PC-9 (cell line): ENCODE data around the gene FHDC1. TPM values are rescaled to one million over a fixed set of nuclear protein-coding genes. Genes with fewer than 3 reads are reported as not detected.

ENCODE experiments used
- BruUV-seq: library from RNA; stranded (reverse); fragments of 400-500 nt; replicated peaks from 2 replicates; lab custom pipeline; 2021; lab: Mats Ljungman, UMichigan
- CTCF ChIA-PET: fragments of 300-600 bp; sonication (Branson Sonifier 250); formaldehyde crosslinking; loops from one replicate; lab custom pipeline; 2022; ENCODE audit warnings: antibody characterized with exemption; lab: Charles Lee
- POLR2A ChIA-PET: fragments of 300-600 bp; sonication (Branson Sonifier 250); formaldehyde crosslinking; loops from one replicate; lab custom pipeline; 2022; ENCODE audit warnings: antibody characterized with exemption; ENCODE audit not compliant: unreplicated experiment; lab: Charles Lee
- DNase-seq, 2 experiments: peaks; one replicate each; pipeline versions ENCODE4 v3.0.0 to v3.0.0-alpha.2; 2015 to 2022; ENCODE audit warnings: mixed read lengths in 1 of 2
- H2AFZ ChIP-seq: fragments of 200-600 bp; sonication (generic); 2 replicates; pipeline ENCODE4 v1.8.1; 2017; ENCODE audit warnings: antibody characterized with exemption
- H3F3A ChIP-seq: fragments of 200-600 bp; sonication (generic); 2 replicates; pipeline ENCODE4 v1.8.1; 2017; ENCODE audit warnings: antibody characterized with exemption, mild to moderate bottlenecking, low read depth; ENCODE audit not compliant: insufficient read depth
- H3K27ac ChIP-seq: fragments of 200-600 bp; sonication (generic); 2 replicates; pipeline ENCODE4 v1.6.1; 2016; ENCODE audit warnings: mixed run types
- H3K27me3 ChIP-seq: fragments of 200-600 bp; sonication (generic); 2 replicates; pipeline ENCODE4 v1.6.1; 2016; ENCODE audit warnings: low read depth, mixed run types; ENCODE audit not compliant: insufficient read depth
- H3K36me3 ChIP-seq: fragments of 200-600 bp; sonication (generic); 2 replicates; pipeline ENCODE4 v1.6.1; 2016; ENCODE audit warnings: low read depth, mixed run types
- H3K4me1 ChIP-seq: fragments of 200-600 bp; sonication (generic); replicated peaks from 2 replicates; pipeline ENCODE4 v1.6.1; 2016; ENCODE audit warnings: mixed run types; ENCODE audit not compliant: insufficient read depth
- H3K4me2 ChIP-seq: fragments of 200-600 bp; sonication (generic); 2 replicates; pipeline ENCODE4 v1.6.1; 2017; ENCODE audit warnings: mixed run types
- H3K4me3 ChIP-seq: fragments of 200-600 bp; sonication (generic); 2 replicates; pipeline ENCODE4 v1.6.1; 2016; ENCODE audit warnings: mixed run types
- H3K79me2 ChIP-seq: fragments of 200-600 bp; sonication (generic); 2 replicates; pipeline ENCODE4 v1.6.1; 2017; ENCODE audit warnings: low read depth, mixed run types
- H3K9me2 ChIP-seq: fragments of 200-600 bp; sonication (generic); 2 replicates; pipeline ENCODE4 v1.8.1; 2017; ENCODE audit warnings: mild to moderate bottlenecking; ENCODE audit not compliant: insufficient read depth
- H3K9me3 ChIP-seq: fragments of 200-600 bp; sonication (generic); 2 replicates; pipeline ENCODE4 v1.8.1; 2016; ENCODE audit warnings: low read depth; ENCODE audit not compliant: insufficient read depth
- H4K20me1 ChIP-seq: fragments of 200-600 bp; sonication (generic); 2 replicates; pipeline ENCODE4 v1.8.1; 2017; ENCODE audit not compliant: insufficient read depth
- CTCF ChIP-seq: fragments of 200-600 bp; sonication (generic); conservative IDR thresholded peaks from 2 replicates; pipeline ENCODE4 v1.6.1; 2017; ENCODE audit warnings: mixed run types, antibody characterized with exemption, mild to moderate bottlenecking, moderate library complexity
- EZH2 ChIP-seq: fragments of 200-600 bp; sonication (generic); IDR thresholded peaks from 2 replicates; pipeline ENCODE4 v1.8.0; 2017; ENCODE audit warnings: antibody characterized with exemption, low read depth
- intact Hi-C: fragments of 100-400 bp; cut with micrococcal nuclease; formaldehyde crosslinking; loops from one replicate; pipeline ENCODE4 v1.10.0; 2022; ENCODE audit not compliant: unreplicated experiment
- total RNA-seq: library from RNA; stranded (reverse); gene quantifications from 2 replicates; pipeline ENCODE4 v1.2.3, GENCODE V29; 2021

The FHDC1 gene
- total RNA-seq, 1 experiment from 2014 or later = 17.4 TPM

GRCh38 chr4:152917543-152918395 is 18.4 kb upstream of the FHDC1 start:
- Histone ChIP-seq H3K36me3 (no peaks in the 10 kb centered on the region), H3K9me2 (no peaks in the 10 kb centered on the region), H2AFZ (no peak overlapping the region), H3K4me3 (no peak overlapping the region), H3F3A (no peaks in the 10 kb centered on the region), H4K20me1 (no peaks in the 10 kb centered on the region), H3K27me3 (no peaks in the 10 kb centered on the region), H3K9me3 (peaks cover 9% of the 10 kb centered on the region), H3K4me1 (no peaks in the 10 kb centered on the region), H3K4me2 (no peak overlapping the region), H3K27ac (no peak overlapping the region), H3K79me2 (no peaks in the 10 kb centered on the region)
- POLR2A ChIA-PET = no interaction called here
- CTCF ChIA-PET = no interaction called here
- no peak for DNase-seq
- BruUV-seq = no TSS peak
- intact Hi-C loops = no loop called here
- TF ChIP-seq CTCF (no peak), EZH2 (no peak)

GRCh38 chr4:152919826-152920225 is 16.3 kb upstream of the FHDC1 start:
- H3K79me2 ChIP-seq = no peaks in the 10 kb centered on the region
- H3K27ac ChIP-seq = no peak overlapping the region
- BruUV-seq = no TSS peak
- H4K20me1 ChIP-seq = no peaks in the 10 kb centered on the region
- H3K4me3 ChIP-seq = no peak overlapping the region
- no peak for DNase-seq
- CTCF ChIA-PET = no interaction called here
- no peaks in the 10 kb centered on the region for H3K36me3 ChIP-seq
- H3K4me1 ChIP-seq = no peaks in the 10 kb centered on the region
- intact Hi-C loops = no loop called here
- H2AFZ ChIP-seq = no peak overlapping the region
- H3K4me2 ChIP-seq = no peak overlapping the region
- H3K9me2 ChIP-seq = no peaks in the 10 kb centered on the region
- POLR2A ChIA-PET = no interaction called here
- no peaks in the 10 kb centered on the region for H3F3A ChIP-seq
- peaks cover 9% of the 10 kb centered on the region for H3K9me3 ChIP-seq
- no peak for TF ChIP-seq EZH2
- no peaks in the 10 kb centered on the region for H3K27me3 ChIP-seq

- H3K79me2 ChIP-seq = no peaks in the 10 kb centered on the region
- POLR2A ChIA-PET = no interaction called here
- BruUV-seq = no TSS peak
- no peaks in the 10 kb centered on the region for H3F3A ChIP-seq
- no peak overlapping the region for H3K4me3 ChIP-seq
- CTCF ChIA-PET = no interaction called here
- no peaks in the 10 kb centered on the region for H4K20me1 ChIP-seq
- H3K9me2 ChIP-seq = no peaks in the 10 kb centered on the region
- intact Hi-C loops = no loop called here
- H3K4me2 ChIP-seq = no peak overlapping the region
- H2AFZ ChIP-seq = no peak overlapping the region
- TF ChIP-seq CTCF (no peak), EZH2 (no peak)
- no peaks in the 10 kb centered on the region for H3K27me3 ChIP-seq
- no peaks in the 10 kb centered on the region for H3K4me1 ChIP-seq
- no peaks in the 10 kb centered on the region for H3K36me3 ChIP-seq
- H3K9me3 ChIP-seq = peaks cover 9% of the 10 kb centered on the region
- DNase-seq = no peak
- no peak overlapping the region for H3K27ac ChIP-seq
Measured at GRCh38 chr4:152920768-152921167, 15.4 kb upstream of the FHDC1 start.
